Kidney (tissue), 14 donors: ENCODE results near the gene ARHGAP23. TPM values are rescaled to one million over a fixed set of nuclear protein-coding genes. Genes with fewer than 3 reads are reported as not detected.

Source experiments
- DNase-seq, 5 donors: peaks; one replicate each; pipeline ENCODE4 v3.0.0-alpha.2; 2013 to 2020
- FAIRE-seq: peaks from 2 replicates; lab custom pipeline; 2012; peaks lifted over from hg19 to GRCh38; lab: Jason Lieb, UNC
- H3K27ac ChIP-seq, 2 donors: one replicate each; pipeline ENCODE4 v1.7.0; 2013; ENCODE audit warnings: low read depth in 2 of 2, low read length in 2 of 2, inconsistent platforms in 1 of 2
- H3K27me3 ChIP-seq: one replicate; pipeline ENCODE4 v1.7.1; 2013; ENCODE audit warnings: low read length, inconsistent platforms; ENCODE audit not compliant: control insufficient read depth, insufficient read depth
- H3K36me3 ChIP-seq, 3 donors: one replicate each; pipeline versions ENCODE4 v1.7.0 to v1.7.1; 2013; ENCODE audit warnings: low read length in 3 of 3, control low read depth in 1 of 3, inconsistent platforms in 1 of 3; ENCODE audit not compliant: insufficient read depth in 3 of 3, control insufficient read depth in 2 of 3
- H3K4me1 ChIP-seq, 3 donors: one replicate each; pipeline versions ENCODE4 v1.7.0 to v1.7.1; 2013; ENCODE audit warnings: low read length in 3 of 3, inconsistent platforms in 1 of 3, low read depth in 1 of 3; ENCODE audit not compliant: control insufficient read depth in 2 of 3, insufficient read depth in 2 of 3
- H3K4me3 ChIP-seq, 3 donors: one replicate each; pipeline versions ENCODE4 v1.7.0 to v1.8.1; 2013; ENCODE audit warnings: low read length in 3 of 3, control low read depth in 1 of 3, inconsistent platforms in 1 of 3
- H3K9ac ChIP-seq, 3 donors: one replicate each; pipeline versions ENCODE4 v1.7.0 to v1.7.1; 2013; ENCODE audit warnings: low read length in 3 of 3, control low read depth in 1 of 3, inconsistent platforms in 1 of 3
- H3K9me3 ChIP-seq, 3 donors: one replicate each; pipeline versions ENCODE4 v1.7.0 to v1.7.1; 2013; ENCODE audit warnings: low read length in 3 of 3, control low read depth in 1 of 3, inconsistent platforms in 1 of 3; ENCODE audit not compliant: control insufficient read depth in 2 of 3, insufficient read depth in 1 of 3
- intact Hi-C: fragments of 100-400 bp; cut with DNase I; formaldehyde crosslinking; loops from one replicate; pipeline ENCODE4 v1.11.1; 2022
- polyA plus RNA-seq: library from polyadenylated mRNA; stranded (reverse); fragments of 350-450 nt; fragmentation: Illumina TruSeq; extraction: RNeasy Lipid Tissue Mini Kit (QIAGEN cat#74804); gene quantifications from one replicate; pipeline ENCODE4 v1.2.3, GENCODE V29; 2014; ENCODE audit warnings: low read depth, low replicate concordance; ENCODE audit not compliant: insufficient read depth
- total RNA-seq: library from RNA; stranded (reverse); fragmentation: NEBNext Ultra II Directional; extraction: Animal tissue kit (Norgen Biotek cat#: 25700); gene quantifications from one replicate; pipeline ENCODE4 v1.2.1, GENCODE V29; 2021
- TF ChIP-seq, protein P1 (sequence below): IDR thresholded peaks from 3 replicates; pipeline ENCODE4 v1.5.1; 2012; ENCODE audit warnings: mild to moderate bottlenecking, moderate library complexity, borderline replicate concordance; ENCODE audit not compliant: insufficient read depth; ENCODE audit errors: extremely low read depth
- donor health status: control.
- donor health status: control.
- donor health status: control.
- donor health status: control.
- donor health status: control.
- donor health status: DM: yes; HTN: yes; CAD: no.
- donor health status: Normal renal cell carcinoma (clear cell type).

ARHGAP23 gene
- total and polyA plus RNA-seq, 2 donors from 2014 or later = 7.6 to 53.8 TPM

GRCh38 chr17:38454532-38454931 lies 26.3 kb downstream of the ARHGAP23 start:
- TF ChIP-seq, protein P1, sequence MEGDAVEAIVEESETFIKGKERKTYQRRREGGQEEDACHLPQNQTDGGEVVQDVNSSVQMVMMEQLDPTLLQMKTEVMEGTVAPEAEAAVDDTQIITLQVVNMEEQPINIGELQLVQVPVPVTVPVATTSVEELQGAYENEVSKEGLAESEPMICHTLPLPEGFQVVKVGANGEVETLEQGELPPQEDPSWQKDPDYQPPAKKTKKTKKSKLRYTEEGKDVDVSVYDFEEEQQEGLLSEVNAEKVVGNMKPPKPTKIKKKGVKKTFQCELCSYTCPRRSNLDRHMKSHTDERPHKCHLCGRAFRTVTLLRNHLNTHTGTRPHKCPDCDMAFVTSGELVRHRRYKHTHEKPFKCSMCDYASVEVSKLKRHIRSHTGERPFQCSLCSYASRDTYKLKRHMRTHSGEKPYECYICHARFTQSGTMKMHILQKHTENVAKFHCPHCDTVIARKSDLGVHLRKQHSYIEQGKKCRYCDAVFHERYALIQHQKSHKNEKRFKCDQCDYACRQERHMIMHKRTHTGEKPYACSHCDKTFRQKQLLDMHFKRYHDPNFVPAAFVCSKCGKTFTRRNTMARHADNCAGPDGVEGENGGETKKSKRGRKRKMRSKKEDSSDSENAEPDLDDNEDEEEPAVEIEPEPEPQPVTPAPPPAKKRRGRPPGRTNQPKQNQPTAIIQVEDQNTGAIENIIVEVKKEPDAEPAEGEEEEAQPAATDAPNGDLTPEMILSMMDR = no peak
- H3K4me3 ChIP-seq = peak overlapping the region; percentile 17 to 47 (median 46)
- intact Hi-C loops = no loop called here
- DNase-seq (peak in 1 of 5 donors; percentile 91), FAIRE-seq (no peak)
- H3K36me3 ChIP-seq = no peaks in the 10 kb centered on the region
- H3K9ac ChIP-seq = peak overlapping the region in 1 of 3 donors; percentile 52
- H3K27me3 ChIP-seq = no peaks in the 10 kb centered on the region
- H3K27ac ChIP-seq = peak overlapping the region; percentile 76 to 84
- no peaks in the 10 kb centered on the region for H3K9me3 ChIP-seq
- H3K4me1 ChIP-seq = peaks cover 0 to 34% (median 7%) of the 10 kb centered on the region in 3 donors

DNA sequence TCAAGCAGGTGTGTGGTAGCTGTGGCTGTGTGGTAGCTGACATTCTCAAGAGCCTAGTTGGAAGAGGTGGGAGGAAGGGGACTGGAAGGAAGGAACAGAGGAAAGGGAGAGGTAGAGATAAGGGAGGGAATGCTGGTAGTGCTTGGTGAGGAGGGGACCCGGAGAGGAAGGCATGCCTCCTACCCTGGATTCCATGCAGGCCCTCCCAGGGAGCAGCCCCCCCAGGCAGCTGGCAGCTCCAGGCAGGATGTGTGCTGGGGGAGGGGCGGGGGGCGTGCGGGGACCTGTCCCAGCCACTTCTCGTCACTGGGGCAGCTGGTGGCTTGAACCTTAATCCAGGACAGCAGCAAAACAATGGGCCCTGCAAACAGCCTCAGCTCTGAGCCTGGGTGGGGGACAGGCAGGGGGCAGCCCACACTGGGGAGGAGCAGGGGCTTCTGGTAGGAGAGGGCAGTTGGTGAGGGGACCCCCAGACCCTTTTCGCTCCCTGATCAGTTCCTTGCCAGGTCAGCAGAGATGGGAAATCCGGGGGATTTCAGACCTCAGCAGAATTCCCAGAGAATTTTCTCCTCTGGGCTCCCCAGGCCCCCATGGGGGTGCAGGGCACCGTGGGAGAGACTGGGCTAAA lies 27.1 kb downstream of the ARHGAP23 start:
- TF ChIP-seq, protein P1 = no peak
- H3K9me3 ChIP-seq = no peaks in the 10 kb centered on the region
- no peak for FAIRE-seq
- intact Hi-C loops = no loop called here
- no peaks in the 10 kb centered on the region for H3K27me3 ChIP-seq
- H3K36me3 ChIP-seq = no peaks in the 10 kb centered on the region
- DNase-seq = peak in 1 of 5 donors; percentile 53
- H3K4me3 ChIP-seq = peak overlapping the region in 2 of 3 donors; percentile 4 to 46
- no peak overlapping the region for H3K9ac ChIP-seq
- H3K27ac ChIP-seq = no peak overlapping the region
- H3K4me1 ChIP-seq = peaks cover 0 to 29% (median 7%) of the 10 kb centered on the region in 3 donors

GRCh38 chr17:38456031-38456815 lies 28.0 kb downstream of the ARHGAP23 start:
- Histone ChIP-seq H3K4me1 (peaks cover 0 to 26% (median 7%) of the 10 kb centered on the region in 3 donors), H3K9me3 (no peaks in the 10 kb centered on the region), H3K27ac (peak overlapping the region in 1 of 2 donors; percentile 7), H3K36me3 (no peaks in the 10 kb centered on the region), H3K27me3 (no peaks in the 10 kb centered on the region), H3K9ac (no peak overlapping the region), H3K4me3 (peak overlapping the region in 1 of 3 donors; percentile 21)
- FAIRE-seq (no peak), DNase-seq (no peak)
- TF ChIP-seq, protein P1 = no peak
- intact Hi-C loops = no loop called here
